HUDEP-2 (cell line): Measurements from ENCODE around the gene ZNF467.

ENCODE experiments used
- DNase-seq, 76 experiments: peaks; one replicate each; lab custom pipeline; 2025; ENCODE audit not compliant: unreplicated experiment in 76 of 76; lab: John Stamatoyannopoulos, UW

Gene ZNF467

GRCh38 chr7:149772241-149772955 lies 990 bp downstream of the ZNF467 start:
- peak in 3 of 76 experiments; percentile 38 to 50 (median 46) for DNase-seq

GRCh38 chr7:149771720-149772240 lies 1.6 kb downstream of the ZNF467 start:
- peak in 73 of 76 experiments; percentile 7 to 89 (median 69) for DNase-seq

GRCh38 chr7:149770728-149771636 lies 2.4 kb downstream of the ZNF467 start:
- DNase-seq = no peak

- no peak for DNase-seq
These were observed 3.5 kb downstream of the ZNF467 start for GRCh38 chr7:149769915-149770314.

GRCh38 chr7:149768931-149769330 lies 4.5 kb downstream of the ZNF467 start:
- DNase-seq = no peak

- no peak for DNase-seq
These were observed 6.3 kb downstream of the ZNF467 start for GRCh38 chr7:149767068-149767467.

- no peak for DNase-seq
These were observed 7.2 kb downstream of the ZNF467 start for GRCh38 chr7:149766135-149766675.

- no peak for DNase-seq
These were observed 7.8 kb downstream of the ZNF467 start for GRCh38 chr7:149765399-149766121.

- no peak for DNase-seq
These were observed 8.6 kb downstream of the ZNF467 start for GRCh38 chr7:149764481-149765398.

GRCh38 chr7:149763563-149764240 lies 9.7 kb downstream of the ZNF467 start:
- no peak for DNase-seq

GRCh38 chr7:149762610-149763009 lies 10.8 kb downstream of the ZNF467 start:
- no peak for DNase-seq

- DNase-seq = no peak
These were observed 11.3 kb downstream of the ZNF467 start for GRCh38 chr7:149762089-149762488.

GRCh38 chr7:149761307-149761706 lies 12.1 kb downstream of the ZNF467 start:
- DNase-seq = no peak

- DNase-seq = peak in 3 of 76 experiments; percentile 9 to 22 (median 9)
These were observed 12.8 kb downstream of the ZNF467 start for GRCh38 chr7:149760538-149760937.

- DNase-seq = no peak
These were observed 14.1 kb downstream of the ZNF467 start for GRCh38 chr7:149759093-149759860.

GRCh38 chr7:149753375-149754233 lies 19.8 kb downstream of the ZNF467 start:
- DNase-seq = peak in 1 of 76 experiments; percentile 8

- no peak for DNase-seq
These were observed 20.7 kb downstream of the ZNF467 start for GRCh38 chr7:149752646-149753045.
